ENCODE measurements around the gene GRM4. TPM values are rescaled to one million over a fixed set of nuclear protein-coding genes. Genes with fewer than 3 reads are reported as not detected.

Gene GRM4
- total RNA-seq, 6 donors from 2014 or later, result 0.24 TPM; not detected in 5

GRCh38 chr6:34145161-34146020, 496 bp downstream of the GRM4 start:
- Histone ChIP-seq H3K27me3 (peaks cover 0 to 58% (median 37%) of the 10 kb centered on the region in 4 donors), H3K27ac (no peak overlapping the region), H3K4me3 (peak overlapping the region in 3 of 4 donors; percentile 30 to 42 (median 40)), H3K4me1 (peaks cover 21 to 37% (median 26%) of the 10 kb centered on the region in 4 donors), H3K9me3 (no peaks in the 10 kb centered on the region), H3K36me3 (no peaks in the 10 kb centered on the region)
- ATAC-seq (ENCODE audit: low FRiP score in 2 of 2) (peak in 1 of 2 donors; percentile 46), DNase-seq (peak in 1 of 2 donors; percentile 85)
- 1 to 2% methylated on average over 41 to 55 of the region's 100 CpGs for WGBS, 2 donors
- TF ChIP-seq CTCF (IDR thresholded peaks at IDR 0.05) (no peak), EP300 (IDR thresholded peaks at IDR 0.05) (no peak), POLR2A (IDR thresholded peaks at IDR 0.05) (no peak), POLR2AphosphoS5 (IDR thresholded peaks at IDR 0.05) (no peak)

GRCh38 chr6:34144581-34145160, 1.2 kb downstream of the GRM4 start:
- Histone ChIP-seq H3K4me3 (peak overlapping the region in 3 of 4 donors; percentile 30 to 42 (median 40)), H3K36me3 (no peaks in the 10 kb centered on the region), H3K4me1 (peaks cover 21 to 37% (median 26%) of the 10 kb centered on the region in 4 donors), H3K9me3 (no peaks in the 10 kb centered on the region), H3K27ac (no peak overlapping the region), H3K27me3 (peaks cover 0 to 59% (median 35%) of the 10 kb centered on the region in 4 donors)
- TF ChIP-seq POLR2AphosphoS5 (IDR thresholded peaks at IDR 0.05) (no peak), EP300 (IDR thresholded peaks at IDR 0.05) (no peak), CTCF (IDR thresholded peaks at IDR 0.05) (no peak), POLR2A (IDR thresholded peaks at IDR 0.05) (no peak)
- 0% methylated on average over 10 of the region's 58 CpGs; no CpG with 5 or more reads in 1 of the 2 donors for WGBS, 2 donors
- no peak for DNase-seq
- ATAC-seq (ENCODE audit: low FRiP score in 2 of 2), result no peak

- Histone ChIP-seq H3K4me3 (peak overlapping the region in 3 of 4 donors; percentile 30 to 42 (median 40)), H3K4me1 (peaks cover 21 to 37% (median 26%) of the 10 kb centered on the region in 4 donors), H3K9me3 (no peaks in the 10 kb centered on the region), H3K36me3 (no peaks in the 10 kb centered on the region), H3K27me3 (peaks cover 0 to 59% (median 35%) of the 10 kb centered on the region in 4 donors), H3K27ac (no peak overlapping the region)
- DNase-seq (peak in 1 of 2 donors; percentile 83), ATAC-seq (ENCODE audit: low FRiP score in 2 of 2) (no peak)
- TF ChIP-seq CTCF (IDR thresholded peaks at IDR 0.05) (peak in 1 of 6 experiments; percentile 5), POLR2A (IDR thresholded peaks at IDR 0.05) (no peak)
- WGBS, 2 donors, result 0% methylated on average over 3 to 31 of the region's 63 CpGs
Measured at GRCh38 chr6:34143884-34144580, 1.9 kb downstream of the GRM4 start.

GRCh38 chr6:34143196-34143883, 2.5 kb downstream of the GRM4 start:
- Histone ChIP-seq H3K4me1 (peaks cover 21 to 37% (median 26%) of the 10 kb centered on the region in 4 donors), H3K27ac (no peak overlapping the region), H3K27me3 (peaks cover 0 to 59% (median 35%) of the 10 kb centered on the region in 4 donors), H3K4me3 (peak overlapping the region in 1 of 4 donors; percentile 42), H3K9me3 (no peaks in the 10 kb centered on the region), H3K36me3 (no peaks in the 10 kb centered on the region)
- WGBS, 2 donors, result 49 to 51% methylated on average over 15 to 21 of the region's 23 CpGs
- DNase-seq, result no peak
- no peak for ATAC-seq (ENCODE audit: low FRiP score in 2 of 2)
- TF ChIP-seq POLR2AphosphoS5 (IDR thresholded peaks at IDR 0.05) (no peak), POLR2A (IDR thresholded peaks at IDR 0.05) (no peak), EP300 (IDR thresholded peaks at IDR 0.05) (no peak), CTCF (IDR thresholded peaks at IDR 0.05) (no peak)

Measured in upper lobe of left lung (tissue), 6 donors.